Subcutaneous adipose tissue (tissue), 4 donors: ENCODE measurements around the gene NANOS2. TPM values are rescaled to one million over a fixed set of nuclear protein-coding genes. Genes with fewer than 3 reads are reported as not detected.

Experiments
- total RNA-seq, 4 donors: library from RNA; depleted of rRNA; stranded (reverse); fragments of >200 nt; gene quantifications; one replicate each; pipeline ENCODE4 v1.1.0, GENCODE V29; 2016
- TF ChIP-seq, protein P1 (sequence below): fragments of 450-650 bp; IDR thresholded peaks from one replicate; pipeline ENCODE4 v1.5.1; 2016; ENCODE audit warnings: low read depth, mild to moderate bottlenecking, control low read depth, antibody characterized with exemption, moderate library complexity

NANOS2 gene
- total RNA-seq, 4 donors from 2014 or later = not detected

DNA sequence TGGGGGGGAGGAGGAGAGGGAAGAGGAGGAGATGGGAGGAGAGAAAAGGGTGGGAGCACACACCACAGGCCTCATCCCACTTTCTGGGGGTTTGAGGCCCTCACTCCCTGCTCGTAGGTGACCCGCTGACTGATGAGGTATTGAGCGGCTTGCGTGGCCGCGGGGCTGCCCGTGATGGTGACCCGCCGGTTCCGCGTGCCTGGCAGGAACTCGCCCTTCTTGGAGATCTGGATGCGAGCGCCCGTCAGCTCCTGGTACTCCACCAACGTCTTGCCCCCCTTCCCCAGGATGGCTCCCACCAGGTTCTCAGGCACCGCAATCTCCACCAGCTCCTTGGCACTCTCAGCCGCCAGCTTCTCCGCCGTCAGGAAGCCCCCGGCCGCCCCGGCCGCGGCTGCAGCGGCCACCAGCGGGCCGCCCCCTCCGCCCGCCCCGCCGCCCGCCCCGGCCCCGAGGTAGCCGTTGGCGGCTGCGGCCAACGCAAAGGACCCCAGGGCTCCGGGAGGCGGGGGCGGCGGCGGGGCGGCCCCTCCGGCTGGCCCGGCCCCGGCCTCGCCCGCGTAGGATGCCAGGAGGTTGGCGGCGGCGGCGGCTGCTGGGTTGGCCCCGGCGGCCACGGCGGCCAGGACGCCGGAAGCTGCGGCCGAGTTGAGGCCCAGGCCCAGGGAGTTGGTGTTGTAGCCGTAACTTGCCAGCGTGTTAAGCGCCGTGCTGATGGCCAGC, 25.4 kb upstream of the NANOS2 start:
- TF ChIP-seq, protein P1, sequence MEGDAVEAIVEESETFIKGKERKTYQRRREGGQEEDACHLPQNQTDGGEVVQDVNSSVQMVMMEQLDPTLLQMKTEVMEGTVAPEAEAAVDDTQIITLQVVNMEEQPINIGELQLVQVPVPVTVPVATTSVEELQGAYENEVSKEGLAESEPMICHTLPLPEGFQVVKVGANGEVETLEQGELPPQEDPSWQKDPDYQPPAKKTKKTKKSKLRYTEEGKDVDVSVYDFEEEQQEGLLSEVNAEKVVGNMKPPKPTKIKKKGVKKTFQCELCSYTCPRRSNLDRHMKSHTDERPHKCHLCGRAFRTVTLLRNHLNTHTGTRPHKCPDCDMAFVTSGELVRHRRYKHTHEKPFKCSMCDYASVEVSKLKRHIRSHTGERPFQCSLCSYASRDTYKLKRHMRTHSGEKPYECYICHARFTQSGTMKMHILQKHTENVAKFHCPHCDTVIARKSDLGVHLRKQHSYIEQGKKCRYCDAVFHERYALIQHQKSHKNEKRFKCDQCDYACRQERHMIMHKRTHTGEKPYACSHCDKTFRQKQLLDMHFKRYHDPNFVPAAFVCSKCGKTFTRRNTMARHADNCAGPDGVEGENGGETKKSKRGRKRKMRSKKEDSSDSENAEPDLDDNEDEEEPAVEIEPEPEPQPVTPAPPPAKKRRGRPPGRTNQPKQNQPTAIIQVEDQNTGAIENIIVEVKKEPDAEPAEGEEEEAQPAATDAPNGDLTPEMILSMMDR = no peak

DNA sequence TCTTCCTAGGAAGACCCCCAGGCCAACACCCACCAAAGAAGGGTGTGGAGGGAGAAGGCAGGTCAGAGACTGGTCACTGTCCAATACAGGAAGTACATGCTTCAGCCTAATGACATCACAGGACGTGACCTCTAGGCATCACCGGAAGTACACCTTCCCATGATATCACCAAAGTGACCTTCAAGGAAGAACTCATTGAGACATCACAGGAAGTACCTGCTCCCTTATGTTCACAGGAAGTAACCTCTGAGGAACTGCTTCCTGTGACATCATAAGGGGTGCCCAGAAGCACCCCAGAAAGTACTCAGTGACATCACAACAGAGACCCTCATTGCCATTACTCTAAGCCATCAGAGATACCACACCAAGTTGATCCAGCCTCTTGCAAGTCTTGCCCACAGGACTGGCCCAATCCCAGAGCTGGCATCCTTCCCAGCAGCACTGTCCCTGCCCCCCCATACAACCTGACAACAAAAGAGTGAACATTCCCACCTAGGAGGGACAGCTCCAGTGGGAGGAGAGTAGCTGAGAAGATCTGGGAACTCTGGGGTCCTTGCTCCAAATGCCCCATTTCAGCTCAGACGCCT, 24.2 kb upstream of the NANOS2 start:
- TF ChIP-seq, protein P1 = no peak

DNA sequence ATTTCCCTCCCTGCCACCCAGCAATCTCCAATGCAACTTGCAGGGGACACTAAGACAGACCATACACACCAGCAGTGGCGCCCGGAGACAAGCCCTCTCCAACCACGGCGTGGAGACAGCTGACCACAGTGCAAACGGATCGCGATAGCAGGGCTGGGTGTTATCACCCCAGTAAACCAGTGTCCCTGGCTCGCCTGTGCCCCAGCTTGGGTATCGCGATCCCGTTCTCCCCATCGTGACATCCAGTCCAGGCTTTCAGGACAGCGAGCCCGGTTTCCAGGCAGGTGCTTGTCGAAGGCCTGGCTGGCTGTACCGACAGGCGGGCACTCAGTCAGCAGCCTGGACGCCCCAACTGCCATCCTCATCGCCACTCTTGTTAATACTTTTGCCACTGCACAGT, 20.7 kb upstream of the NANOS2 start:
- TF ChIP-seq, protein P1 = no peak

DNA sequence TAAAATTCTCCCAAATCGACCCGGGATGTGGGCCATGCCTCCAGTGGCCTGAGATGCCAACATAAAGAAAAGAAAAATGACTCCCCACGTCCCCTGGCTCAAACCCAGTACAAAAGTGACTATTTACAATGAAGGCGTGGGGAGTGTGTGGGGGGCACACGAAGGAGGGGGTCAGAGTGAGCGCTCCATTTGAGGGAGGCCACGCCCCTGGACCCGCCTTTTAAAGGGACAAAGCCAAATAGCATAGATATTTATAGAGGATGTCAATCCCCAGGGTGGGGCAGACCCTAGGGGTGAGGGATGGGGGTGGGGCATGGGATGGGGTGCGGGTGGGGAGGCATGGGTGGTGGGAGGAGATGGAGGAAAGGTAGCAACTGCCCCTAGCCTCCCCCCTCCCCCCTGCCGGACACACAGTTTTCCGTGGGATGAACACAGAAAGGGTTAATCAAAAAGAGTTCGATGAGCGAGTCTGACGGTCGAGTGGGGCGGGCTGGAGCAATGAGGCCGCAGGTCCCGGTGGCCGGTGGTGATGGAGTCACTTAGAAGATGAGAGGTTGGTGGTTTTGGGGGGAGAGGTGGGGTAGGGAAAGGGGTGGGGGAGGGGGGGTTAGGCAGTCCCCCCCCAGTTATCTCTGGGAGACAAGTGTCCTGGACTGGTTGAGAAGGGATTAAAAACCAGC, 20.1 kb upstream of the NANOS2 start:
- TF ChIP-seq, protein P1 = no peak

DNA sequence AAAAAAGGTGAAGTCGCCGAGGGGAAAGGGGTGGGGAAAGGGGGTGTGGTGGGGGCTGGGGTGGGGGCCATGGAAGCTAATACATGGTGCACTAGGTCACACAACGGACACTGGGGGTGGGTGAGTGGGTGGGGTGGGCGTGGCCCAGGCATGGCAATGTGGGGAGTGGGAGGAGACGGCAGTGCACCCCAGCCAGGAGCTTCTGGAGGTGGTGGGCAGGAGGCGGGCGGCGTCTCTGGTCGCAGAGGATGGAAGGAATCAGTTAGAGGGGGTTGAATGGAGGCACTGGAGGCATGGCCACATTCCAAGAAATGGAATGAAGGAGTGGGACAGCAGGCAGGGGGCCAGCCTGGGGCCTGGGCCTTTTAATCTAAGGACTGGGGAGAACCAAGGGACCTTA, 19.2 kb upstream of the NANOS2 start:
- TF ChIP-seq, protein P1 = no peak

DNA sequence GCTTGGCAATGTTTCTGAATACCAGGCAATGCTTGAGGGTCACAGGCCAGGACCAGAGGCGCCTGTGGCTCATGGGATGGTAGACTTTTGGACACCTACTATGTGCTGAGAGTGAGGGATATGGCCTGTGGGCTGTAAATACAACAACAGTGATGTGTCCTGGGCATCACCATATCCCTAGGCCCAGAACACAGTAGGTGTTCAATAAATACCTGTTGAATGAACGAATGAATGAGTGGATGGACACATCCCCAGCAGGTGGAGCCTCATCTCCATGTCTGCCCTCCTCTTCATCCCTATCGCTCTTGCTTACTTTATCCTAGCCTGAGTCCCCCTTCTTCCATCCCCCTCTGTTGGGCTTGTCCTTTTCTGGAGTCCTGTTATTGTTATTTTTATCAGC, 16.5 kb upstream of the NANOS2 start:
- TF ChIP-seq, protein P1 = no peak

DNA sequence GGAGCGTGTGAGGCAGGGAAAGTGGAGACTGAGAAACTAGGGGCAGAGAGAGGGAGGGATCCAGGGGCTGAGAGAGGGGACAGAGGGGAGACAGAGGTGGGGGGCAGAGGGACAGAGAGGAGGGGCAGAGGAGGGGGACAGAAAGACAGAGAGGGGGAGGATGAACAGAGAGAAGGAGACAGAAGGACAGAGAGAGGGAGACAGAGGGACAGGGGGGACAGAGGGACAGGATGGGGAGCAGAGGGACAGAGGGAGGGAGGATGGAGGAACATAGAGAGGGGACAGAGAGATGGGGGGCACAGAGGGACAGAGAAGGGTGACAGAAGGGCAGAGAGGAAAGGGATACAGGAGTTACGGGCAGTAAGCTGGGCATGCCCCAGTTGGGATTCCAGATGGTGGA, 14.7 kb upstream of the NANOS2 start:
- TF ChIP-seq, protein P1 = no peak
